GM21526 (cell line): Measurements from ENCODE around the gene NPLOC4.

Source experiments
- ATAC-seq: cut with Tn5 transposase; IDR thresholded peaks from one replicate; pipeline ENCODE4 v1.9.1; 2021; ENCODE audit warnings: moderate library complexity; ENCODE audit not compliant: unreplicated experiment, low FRiP score

Gene NPLOC4

DNA sequence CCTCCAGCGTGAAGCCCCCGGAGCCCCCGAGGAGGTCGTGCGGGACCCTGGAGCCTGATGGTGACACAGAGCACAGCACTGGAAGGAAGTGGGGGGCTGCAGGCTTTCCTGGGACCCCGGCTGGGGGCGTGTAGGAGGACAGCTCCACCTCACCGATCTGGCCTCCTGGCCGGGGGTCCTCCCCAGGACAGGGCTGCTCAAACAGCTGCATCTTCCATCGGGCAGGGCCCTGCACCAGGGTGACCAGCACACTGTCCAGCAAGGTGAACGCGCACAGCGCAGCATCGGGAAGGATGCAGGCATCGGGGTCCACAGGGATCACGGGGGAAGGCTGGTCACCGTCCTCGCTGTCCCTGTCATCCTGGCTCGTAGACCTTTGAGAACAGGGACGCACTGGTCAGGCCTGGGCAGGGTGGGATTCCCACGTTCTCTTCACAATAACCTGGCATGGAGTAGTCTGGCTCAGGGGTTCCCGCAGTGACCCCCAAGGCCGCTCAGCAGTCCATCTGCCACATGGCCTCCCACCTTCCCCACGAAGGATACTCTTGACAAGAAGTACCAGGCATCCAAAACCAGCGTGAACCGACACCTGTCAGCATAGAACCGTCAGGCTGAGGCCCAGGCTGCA, 86.0 kb downstream of the NPLOC4 start:
- no peak for ATAC-seq

DNA sequence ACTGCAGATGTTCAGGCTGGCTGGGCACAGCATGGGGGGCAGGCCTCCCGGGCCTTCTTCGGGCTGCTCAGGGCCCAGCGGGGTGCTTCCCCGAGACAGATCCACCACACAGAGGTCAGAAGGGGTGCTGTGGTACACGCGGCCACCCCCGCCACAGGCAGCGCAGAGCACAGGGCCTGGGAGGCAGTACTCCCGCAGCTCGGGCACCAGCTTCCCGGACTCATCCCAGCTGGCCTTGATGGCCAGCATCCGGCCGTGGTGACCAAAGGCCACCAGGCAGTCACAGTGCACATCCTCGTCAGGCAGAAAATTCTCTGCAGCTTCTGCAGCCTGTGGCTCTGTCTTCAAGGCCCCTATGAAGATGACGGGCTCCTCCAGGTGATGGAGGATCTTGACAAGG, 86.6 kb downstream of the NPLOC4 start:
- no peak for ATAC-seq

DNA sequence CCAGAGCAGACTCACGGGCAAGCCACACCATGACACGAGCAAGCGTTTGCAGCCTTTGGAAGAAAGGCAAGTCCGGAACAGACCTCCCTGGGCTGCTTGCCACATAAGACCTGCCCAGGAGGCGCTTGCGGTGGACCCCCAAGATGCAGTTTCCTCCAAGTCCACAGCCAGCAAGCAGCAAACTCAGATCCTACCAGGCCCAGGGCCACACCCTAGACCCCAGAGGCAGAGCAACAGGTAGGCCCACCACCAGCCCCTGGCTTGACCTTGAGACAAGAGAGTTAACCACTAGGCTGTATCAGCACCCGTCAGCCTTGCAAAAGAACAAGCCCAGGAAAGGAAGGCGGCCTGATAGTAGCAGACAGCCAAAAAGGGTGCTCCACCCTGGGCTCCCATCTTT, 87.1 kb downstream of the NPLOC4 start:
- no peak for ATAC-seq

DNA sequence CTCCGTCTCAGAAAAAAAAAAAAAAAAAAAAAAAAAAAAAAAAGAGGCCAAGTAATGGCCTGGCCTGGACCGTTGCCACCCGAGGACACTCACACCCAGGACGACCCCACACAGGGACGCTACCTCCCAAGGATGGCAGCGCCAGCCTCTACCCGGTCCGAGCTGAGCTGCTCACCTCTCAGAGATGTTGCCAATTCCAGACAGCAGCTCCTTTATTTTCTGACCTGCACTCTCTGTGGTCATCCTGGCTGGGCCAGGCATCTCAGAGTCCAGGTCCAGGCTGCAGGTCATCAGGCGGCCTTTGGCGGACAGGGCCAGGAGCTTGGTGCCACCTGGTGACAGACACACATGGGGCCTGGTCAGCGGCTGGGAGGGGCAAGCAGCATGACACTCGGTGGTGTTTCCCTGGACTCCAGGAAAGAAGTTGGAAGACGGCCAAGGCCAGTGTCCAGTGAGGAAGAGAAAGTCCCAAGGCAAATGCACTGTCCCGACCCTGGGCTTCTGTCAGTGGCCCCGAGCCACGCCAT, 87.8 kb downstream of the NPLOC4 start:
- no peak for ATAC-seq

DNA sequence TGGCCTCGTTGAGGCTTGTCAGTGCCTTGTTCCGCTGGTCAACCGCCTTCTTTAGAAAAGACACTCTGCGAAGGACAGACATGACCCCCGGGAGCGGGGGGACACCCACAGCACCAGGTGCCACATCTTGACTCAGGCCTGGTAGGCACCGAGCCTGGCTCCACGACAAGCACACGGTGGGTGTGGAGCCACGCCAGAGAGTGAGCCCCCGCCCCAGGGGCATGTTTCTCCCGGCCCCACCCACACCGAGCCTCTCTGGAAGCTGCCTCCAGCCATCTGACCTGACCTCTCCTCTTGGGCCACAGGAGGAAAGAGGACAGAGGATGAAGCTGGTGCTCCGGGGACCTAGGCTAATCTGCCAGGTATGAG, 89.3 kb downstream of the NPLOC4 start:
- no peak for ATAC-seq

DNA sequence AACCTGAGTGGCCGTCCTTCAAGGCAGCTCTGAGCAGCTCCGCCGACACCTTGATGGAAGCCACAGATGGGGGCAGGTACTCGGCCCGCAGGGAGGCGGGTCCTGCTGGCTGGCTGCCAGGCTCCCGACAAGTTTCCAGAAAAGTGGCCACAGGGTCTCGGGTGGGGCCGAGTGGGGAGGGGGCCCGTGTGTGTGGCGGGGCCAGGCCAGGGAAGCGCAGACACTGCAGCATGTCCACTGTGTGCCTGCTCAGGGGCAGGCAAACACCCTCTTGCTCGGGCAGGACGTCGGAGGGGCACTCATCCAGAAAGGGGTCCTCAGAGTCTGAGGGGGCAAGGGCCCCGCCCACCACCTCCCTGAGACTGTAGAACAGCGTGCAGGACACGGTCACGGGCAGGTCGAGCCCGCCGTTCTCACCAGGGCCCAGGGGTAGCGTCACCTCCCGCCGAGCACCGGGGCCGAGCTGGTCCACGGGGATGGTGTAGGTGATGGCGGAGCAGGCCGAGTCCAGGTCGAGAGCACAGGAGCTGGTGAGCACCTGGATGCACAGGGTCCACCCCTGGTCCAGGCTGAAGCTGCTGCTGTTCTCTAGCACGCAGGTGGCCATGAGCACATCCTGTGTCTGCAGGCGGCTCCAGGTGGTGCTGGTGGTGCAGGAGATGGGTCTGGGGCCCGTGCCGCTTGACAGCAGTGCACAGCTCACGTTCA, 89.9 kb downstream of the NPLOC4 start:
- no peak for ATAC-seq

DNA sequence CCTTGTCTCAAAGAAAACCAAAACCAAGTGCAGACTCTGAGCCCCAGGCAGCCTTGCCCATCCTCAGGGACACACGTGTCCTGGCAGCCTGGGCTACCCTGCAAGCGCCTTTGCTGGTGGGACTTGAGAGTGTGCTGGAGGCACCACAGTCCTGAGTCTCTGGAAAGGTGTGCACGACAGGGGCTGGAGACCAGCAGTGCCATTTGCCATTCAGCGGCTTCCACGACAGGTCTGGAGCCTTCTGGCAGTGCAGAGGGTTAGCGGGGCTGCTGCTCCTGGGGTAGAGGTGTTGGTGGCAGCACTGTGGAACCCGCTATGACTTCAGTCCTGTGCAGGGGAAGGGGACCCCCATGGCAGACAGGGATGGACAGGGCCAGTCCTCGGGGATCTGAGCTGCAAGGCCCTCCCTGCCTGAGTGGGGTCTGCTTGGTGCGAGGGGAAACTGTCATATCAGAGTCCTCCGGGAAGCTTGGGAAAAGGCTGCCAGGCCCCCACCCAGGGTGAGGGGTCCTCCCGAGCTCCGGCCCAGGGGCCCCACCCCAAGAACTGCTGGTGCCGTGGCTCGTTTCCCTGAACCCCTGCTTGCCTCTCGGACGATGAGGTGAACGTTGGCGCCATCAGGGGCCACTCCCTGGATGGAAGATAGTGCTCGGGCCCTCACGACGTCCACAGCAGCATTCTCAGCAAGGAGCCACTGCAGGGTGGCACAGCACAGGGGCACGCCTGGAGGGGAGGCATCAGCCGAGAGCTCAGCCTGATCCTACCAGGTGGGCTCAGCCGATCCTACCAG, 91.6 kb downstream of the NPLOC4 start:
- ATAC-seq = no peak

DNA sequence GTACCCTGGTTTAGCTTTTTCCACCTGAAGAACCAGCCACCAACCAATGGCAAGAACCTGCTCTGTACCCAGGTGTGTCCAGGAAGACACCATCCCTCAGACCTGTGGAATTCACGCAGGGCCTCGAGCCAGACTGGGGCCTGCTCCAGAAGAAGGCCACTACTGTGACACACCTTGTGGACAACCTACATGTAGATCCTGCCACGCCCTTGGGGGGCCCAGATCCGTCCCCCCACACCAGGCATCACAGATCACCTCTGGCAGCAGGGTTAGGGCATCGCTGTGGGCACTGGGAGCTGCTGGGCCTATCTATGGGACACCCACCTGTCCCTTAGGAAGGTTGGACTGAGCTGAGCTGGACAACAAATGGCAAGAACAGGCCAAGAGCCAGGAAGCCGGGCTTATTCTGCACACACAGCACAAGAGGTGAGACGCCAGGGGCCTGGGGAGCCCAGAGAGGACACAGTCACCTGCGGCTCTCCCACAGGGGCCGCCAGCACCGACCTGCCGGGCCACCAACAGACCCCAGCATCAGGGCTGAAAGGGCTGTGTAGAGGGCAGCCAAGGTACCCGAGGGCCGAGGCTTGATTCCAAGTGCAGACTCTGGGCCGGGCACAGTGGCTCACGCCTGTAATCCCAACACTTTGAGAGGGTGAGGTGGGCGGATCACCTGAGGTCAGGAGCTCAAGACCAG, 92.5 kb downstream of the NPLOC4 start:
- ATAC-seq = no peak

DNA sequence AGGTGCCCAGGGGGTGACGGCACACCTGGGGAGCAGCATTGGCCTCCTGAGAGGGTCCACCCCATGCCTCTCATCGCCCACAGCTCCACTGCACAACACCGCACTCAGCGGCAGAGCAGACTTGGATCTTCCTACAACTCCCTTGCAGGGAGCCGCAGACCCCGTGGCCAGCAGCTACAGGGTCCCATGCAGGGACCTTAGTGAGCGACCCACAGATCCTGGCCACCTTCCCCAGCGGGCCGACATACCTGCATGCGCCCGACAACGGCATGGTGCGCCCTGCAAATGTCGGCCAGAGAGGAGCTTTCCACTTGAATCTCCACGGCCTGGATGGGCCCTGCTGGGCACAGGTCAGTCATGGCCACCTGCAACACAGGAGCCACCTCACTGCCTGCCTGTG, 93.2 kb downstream of the NPLOC4 start:
- ATAC-seq = no peak

DNA sequence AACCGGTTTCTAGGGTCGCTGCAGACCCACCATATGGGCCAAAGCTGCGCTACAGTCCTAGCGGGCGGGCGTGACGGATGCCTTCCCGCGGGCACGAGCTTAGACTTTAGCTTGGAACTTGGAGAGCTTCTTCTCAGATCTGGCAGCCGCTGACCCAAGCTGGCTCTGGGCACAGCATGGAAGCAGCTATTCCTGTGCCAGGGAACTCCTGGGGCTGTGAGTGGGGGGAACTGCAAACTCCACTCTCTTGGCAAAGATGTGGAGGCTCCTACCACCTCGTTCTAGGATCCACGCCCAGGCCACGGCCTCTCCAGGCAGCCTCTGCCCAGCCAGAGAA, 93.6 kb downstream of the NPLOC4 start:
- no peak for ATAC-seq

DNA sequence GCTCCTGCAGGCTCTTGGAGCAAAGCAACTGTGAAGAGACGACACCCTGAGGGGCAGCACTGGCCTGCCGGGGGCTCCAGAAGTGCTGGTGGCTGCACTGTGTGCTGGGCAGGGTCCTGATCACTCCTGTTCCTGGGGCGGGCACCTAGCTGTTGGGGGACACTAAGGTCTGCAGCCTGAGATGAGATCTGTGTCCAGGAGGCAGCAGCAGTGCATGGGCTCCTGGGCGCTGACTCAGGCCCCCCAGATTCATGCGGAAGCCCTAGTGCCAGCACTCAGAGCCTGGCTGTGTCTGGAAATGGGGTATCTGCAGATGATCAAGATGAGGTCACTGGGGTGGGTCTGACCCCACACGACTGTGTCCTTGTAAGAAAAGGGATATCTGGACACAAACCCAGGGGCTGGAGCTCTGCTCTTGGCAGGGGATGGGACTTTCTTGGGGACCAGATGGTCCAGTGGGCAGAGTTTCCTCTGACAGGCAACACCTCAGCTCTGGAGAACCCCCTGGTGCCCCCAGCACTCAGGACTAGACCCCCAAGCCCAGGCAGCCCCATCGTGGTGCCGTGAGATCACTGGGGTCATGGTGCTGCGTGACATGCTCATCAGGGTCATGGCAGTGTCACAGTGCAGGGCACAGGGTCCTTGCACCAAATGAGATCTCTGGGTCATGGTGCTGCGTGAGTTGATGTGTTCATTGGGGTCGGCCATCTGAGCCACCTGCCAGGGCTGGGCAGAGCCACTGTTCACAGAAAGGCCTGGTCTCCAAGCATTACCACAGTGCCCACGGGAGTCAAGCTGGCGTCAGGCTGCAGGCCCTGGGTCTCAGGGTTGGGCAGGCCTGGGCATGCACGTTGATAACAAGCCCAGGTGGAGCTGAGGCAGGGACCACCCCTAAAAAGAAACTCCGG, 94.2 kb downstream of the NPLOC4 start:
- ATAC-seq = no peak

DNA sequence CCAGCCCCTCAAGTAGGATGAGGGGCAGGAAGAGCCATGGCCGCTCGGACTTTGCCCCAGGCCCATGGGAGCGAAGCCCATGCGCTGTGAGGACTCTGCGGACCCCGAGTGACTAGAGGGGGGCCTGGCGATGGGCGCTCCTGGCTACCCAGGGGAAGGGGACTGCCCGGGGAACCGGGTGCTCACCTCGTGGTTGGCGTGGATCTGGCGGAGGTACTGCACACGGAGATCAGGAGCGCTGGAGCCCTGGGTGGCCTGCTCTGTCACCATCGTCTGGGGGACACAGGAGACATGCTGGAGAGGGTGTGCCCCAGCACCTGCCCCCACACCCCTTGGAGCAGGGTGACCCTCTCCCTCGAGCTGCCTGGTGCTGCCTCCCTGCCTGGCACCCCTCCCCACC, 95.8 kb downstream of the NPLOC4 start:
- no peak for ATAC-seq

DNA sequence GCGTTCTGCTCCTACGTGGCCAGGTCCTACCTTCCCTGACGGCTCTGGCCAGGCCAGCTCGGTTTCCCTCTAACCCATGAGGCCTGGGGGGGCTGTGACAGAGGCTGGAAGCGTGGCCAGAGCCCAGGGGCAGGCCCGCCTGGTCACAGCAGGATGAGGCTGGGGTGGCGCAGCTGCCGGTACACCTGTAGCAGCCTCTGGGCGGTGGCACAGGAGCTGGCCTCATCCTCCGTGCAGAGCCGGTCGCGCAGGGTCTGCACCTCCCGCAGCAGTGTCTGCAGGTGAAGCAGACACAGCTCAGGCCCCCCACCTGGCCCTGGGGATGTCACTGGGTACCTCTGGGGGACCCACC, 96.3 kb downstream of the NPLOC4 start:
- no peak for ATAC-seq

DNA sequence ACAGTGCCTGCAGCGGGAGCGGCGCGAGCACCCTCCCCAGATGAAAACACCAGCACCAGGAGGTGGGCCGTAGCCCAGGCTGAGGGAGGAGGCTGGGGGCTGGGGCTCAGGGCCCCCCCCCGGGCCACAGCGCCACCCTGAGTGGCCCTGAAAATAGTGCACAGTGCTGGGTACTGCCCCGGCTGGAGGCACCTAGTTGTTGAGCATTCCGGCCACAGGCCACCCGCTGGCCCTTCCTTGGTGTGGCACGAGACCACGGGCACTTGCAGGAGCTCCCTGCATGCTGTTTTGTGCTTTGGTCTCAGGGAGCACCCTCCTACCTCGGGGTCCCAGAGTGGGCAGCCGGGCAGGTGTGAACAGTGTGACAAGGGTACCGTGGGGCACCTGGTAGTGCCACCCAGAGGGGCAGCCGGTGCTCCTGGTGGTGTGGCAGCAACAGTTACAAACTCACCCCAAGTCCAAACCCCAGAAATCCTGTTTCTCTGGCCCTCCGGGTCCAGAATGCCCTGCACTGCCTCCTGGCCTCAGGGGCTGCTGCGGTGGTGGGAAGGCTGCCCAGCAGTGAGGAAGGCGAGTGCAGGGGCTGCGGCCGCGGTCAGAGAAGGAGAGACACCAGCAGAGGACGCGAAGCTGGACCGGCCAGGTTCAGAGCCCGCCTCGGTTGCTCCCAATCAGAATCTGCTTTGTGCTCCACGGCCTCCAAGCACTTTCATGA, 96.8 kb downstream of the NPLOC4 start:
- ATAC-seq = no peak

DNA sequence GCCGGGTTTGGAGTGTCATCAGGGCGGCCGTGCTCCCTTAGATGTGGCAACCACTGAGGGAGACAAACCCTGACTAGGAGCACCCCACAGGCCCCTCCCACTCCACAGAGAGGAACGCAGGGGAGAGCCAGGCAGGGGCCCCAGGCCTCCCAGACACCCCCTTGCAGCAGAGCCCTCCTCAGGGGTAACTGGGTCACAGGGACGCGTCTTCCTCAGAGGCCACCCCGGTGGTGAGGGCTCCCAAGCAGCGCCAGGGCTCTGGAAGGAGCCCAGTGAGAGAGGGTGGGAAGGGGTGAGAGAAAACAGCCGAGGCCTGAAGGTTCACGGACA, 97.4 kb downstream of the NPLOC4 start:
- ATAC-seq = no peak

DNA sequence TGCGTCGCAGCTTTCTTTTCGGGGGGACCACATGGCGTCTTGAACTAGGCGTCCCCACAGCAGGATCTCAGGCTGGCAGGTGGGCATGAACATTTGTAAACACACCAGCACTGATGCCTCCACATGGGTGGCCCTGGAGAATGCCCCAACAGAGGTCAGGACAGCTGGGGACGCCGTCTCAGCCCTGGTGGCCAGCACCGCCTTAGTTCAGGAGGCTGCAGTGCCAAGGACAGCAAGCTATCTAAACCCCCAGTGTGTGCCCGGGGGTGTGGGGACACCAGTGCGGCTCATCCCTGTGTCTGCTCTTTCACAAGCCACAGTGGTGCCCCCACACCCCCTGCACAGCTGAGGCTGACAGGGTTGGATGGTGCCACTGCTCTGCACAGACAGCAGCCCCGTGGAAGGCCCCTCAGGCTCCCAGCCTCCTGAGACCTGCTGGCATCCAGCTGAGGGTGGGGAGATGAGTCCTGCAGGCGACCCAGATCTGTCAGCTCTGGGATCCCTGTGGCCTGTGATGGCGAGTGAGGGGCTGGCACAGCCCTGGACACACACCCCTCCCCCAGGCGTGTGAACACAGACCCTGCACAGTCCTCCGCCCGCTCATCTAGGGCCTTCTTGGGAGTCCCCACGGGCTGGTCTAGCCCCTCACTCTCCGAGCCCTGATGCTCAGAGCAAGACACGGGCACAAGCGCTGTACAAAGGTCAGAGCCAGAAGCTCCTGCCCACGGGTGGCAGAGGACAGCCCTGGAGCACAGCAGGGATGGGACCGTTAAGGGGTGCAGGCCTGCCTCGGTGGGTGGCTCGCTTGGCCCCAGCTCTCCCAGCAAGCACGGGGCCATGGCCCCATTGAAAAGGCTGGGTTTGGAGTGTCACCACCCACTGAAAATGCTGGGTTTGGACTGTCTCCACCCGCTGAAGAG, 98.0 kb downstream of the NPLOC4 start:
- no peak for ATAC-seq

DNA sequence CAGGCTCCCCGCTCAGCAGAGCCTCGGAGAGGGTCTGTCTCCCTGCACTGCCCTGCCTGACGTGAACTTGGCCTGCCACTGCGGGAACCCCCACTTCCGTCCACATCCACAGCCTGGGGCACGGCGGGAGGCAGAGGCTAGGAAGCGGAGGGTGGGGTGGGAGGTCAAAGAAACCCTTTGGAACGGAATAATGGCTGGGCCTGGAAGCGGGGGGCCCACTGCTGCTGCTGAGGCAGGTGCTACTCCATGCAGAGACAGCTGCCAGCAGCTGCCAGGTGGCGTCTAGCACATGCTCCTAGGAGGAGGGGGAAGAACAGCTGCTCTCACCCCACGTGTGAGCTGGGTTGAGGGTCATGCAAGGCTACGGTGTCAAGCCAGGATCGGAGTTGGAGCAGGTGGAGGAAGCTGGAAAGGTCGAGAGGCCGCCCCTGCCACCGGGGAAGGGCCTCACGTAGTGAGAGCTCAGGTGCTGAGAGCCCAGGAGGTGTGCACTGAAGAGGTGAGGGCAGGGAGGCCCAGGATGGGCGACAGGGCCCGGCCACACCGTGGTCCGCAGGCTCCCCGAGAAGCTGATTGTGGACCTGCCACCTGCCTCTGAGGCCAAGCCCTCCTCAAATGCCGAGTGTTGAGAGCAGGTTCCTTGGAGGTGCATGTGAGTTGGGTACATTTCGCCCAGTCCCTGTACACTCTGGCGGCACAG, 98.9 kb downstream of the NPLOC4 start:
- ATAC-seq = no peak

DNA sequence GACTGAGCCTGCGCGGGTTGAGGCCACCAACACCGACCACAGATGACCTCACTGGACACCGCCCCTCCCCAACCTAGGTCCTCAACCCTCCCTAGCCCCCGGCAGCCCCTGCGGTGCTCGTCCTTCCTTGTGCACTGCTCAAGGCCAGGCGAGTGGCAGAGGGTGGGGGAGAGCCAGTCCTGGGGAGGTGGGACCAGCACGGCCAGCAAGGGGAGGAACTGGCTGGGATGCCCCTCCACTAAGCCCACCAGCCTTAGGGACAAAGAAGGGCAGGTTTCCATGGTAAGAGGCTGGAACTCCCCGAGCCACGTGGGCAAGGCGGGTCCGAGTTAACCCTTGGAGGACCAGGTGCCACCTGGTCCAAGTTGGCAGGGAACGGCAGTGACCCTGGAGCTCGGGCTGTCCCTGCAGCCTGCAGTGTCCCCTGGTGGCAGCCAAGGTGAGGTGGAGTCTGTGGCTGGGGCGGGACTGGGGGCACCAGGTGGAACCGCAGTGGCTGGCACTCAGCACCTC, 99.5 kb downstream of the NPLOC4 start:
- no peak for ATAC-seq
